ENCODE data around the gene CCDC51.

- TF ChIP-seq CTCF (IDR thresholded peaks at IDR 0.05) (no peak), EZH2 (IDR thresholded peaks at IDR 0.05; ENCODE audit: borderline replicate concordance, insufficient read depth, low read depth, low read length, poor library complexity, severe bottlenecking) (no peak)
These were observed 6.7 kb upstream of the CCDC51 start, which contains the start of gene ATRIP for GRCh38 chr3:48446425-48447193.

All from B cell (primary cell).